Right kidney (tissue), 1 donor: Measurements from ENCODE around the gene PRKAB1.

Experiments used
- DNase-seq: peaks from one replicate; pipeline ENCODE4 v3.0.0-alpha.2; 2016

The PRKAB1 gene

DNA sequence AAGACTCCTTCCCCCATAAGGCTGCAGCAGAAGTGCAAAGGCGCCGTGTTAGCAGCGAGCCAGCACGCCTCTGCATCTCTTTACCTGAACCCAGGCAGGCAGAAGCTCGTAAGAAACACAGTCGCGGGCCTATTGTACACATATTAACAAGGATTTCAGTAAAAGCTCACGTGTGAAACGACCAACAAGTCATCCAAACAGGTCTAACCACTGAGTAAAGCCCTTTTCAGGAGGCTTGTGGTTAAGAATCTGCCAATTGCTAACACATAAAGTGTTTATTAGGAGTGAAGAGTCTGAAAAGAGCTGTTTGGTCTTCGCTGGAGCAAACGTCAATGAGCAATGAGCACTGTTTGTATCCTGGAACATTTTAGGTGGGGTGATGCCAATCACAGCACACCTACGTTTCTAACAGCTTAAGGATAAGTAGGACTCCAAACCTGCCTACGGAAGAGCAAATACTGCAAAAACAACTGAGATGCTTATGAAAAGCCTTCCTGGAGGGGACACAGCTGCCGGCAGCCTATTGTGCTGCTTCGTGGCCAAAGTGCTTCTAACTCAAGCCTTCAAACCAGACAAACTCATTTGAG, 43.1 kb downstream of the PRKAB1 start:
- DNase-seq: no peak

DNA sequence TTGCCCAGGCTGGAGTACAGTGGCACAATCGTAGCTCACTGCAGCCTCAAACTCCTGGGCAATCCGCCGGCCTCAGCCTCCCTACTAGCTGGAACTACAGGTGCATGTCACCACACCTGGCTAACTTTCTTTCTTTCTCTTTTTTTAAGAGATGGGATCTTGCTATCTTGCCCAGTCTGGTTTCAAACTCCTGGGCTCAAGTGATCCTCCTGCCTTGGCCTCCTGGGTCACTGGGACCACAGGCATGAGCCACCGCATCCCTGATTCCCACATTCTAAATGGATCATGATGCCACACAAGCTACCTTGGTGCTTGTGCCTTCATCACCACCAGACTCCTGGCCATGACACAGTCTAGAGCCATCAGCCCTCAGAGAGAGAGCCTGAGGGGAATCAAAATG, 43.8 kb downstream of the PRKAB1 start:
- DNase-seq: no peak

DNA sequence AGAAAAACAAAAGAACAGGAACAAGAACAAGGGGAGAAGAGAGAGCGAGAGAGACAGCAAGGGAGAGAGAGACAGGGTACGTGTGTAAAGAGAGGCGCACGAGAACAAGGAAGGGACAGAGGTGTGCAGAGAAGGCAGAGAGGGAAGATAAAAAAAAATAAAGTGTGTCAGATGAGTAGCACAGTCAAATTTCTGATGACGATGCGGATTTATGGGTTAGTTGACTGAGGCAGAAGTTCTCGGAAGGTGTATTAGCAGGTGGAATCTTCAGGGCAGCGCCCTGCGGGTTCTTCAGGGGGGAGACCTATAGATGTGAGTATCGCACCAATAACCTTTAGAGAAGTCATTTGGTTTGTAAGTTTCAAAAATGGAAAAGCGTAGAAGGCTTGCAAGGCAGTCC, 44.8 kb downstream of the PRKAB1 start:
- DNase-seq: no peak

GRCh38 chr12:119713551-119714031, 45.7 kb downstream of the PRKAB1 start:
- DNase-seq: no peak

- DNase-seq: no peak
Observed at GRCh38 chr12:119714614-119715267, 46.8 kb downstream of the PRKAB1 start.

DNA sequence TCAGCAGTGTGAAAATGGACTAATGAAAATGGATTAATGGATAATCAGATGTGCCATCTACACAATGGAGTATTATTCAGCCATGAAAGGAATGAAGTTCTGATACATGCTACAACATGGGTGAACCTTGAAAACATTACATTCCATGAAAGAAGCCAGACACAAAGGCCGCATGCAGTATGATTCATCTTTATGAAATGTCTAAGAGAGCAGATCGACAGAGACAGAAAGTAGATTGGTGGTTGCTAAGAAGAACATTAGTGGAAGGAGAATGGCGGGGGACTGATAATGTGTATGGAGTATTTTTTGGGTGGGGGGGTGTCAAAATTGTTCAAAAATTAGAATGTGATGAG, 47.3 kb downstream of the PRKAB1 start:
- no peak for DNase-seq

DNA sequence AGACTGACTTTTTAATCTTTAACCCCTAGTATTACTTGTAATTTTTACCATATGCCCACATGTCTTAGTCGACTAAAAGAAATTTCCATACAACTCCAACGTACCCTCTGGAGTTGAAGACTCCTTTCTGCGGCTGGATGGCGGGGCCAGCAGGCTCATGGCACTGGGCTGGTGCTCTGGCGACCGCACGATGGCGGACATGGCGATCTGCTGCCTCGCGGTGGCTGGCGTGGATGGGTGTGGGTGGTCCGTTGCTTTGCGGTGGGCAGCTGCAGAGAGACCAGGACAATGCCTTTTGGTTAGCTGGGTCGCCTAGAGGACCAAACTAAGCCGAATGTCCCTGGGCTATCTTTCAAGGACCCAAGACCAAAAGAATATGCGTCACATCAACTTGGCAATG, 50.2 kb downstream of the PRKAB1 start:
- DNase-seq: no peak

GRCh38 chr12:119720349-119720748, 52.4 kb downstream of the PRKAB1 start:
- DNase-seq: no peak

DNA sequence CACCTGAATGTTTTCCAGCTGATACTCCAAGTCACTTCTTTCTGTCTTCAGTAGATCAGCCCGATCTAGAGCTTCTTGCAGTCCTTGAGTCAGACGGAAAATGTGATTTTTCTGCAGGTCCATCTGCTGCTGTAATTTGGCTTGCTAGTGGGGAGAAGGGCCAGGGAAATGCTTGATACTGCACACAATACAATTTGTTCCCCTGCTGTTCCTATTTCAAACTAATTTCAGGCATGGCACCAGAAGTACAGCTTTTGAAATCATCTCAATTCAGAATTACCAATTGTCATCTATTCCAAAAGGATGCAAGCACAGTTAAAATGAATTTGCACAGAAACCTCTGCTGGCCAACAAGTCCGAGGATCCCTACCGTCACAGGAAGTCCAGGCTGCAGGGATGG, 53.4 kb downstream of the PRKAB1 start:
- no peak for DNase-seq

DNA sequence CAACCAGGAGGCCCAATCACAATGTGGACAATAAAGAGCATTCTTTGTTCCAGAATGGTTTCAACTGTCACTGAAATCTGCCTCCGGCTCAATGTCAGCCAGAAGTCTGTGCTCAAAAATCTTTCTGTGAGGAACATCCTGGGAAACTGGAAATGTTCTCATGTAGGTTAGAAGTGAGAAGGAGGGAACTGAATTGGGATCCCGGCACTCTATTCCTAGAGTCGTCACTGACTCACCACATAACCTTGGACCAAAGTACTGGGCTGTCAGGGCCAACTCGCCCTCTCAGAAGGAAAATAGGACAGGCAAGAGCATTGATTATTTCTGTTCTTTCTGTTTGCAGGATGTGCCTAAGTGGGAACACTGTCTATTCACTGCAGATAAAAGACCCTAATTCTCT, 57.6 kb downstream of the PRKAB1 start:
- DNase-seq: no peak

- no peak for DNase-seq
Observed at GRCh38 chr12:119727600-119728443, 59.9 kb downstream of the PRKAB1 start.

DNA sequence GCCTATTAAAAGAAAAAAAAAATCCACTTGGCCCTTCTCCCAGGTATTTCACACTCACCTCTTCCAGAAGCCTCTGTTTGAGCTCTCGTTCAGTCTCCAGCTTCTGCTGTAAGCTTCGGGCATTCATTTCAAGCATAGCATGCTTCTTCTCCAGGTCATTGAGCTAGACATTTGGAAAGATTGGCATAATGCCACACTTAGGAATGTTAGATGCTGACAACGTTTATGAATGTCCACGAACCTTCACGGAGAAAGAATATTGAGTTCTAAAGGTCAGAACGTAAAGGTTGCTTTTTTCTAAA, 60.5 kb downstream of the PRKAB1 start:
- no peak for DNase-seq

DNA sequence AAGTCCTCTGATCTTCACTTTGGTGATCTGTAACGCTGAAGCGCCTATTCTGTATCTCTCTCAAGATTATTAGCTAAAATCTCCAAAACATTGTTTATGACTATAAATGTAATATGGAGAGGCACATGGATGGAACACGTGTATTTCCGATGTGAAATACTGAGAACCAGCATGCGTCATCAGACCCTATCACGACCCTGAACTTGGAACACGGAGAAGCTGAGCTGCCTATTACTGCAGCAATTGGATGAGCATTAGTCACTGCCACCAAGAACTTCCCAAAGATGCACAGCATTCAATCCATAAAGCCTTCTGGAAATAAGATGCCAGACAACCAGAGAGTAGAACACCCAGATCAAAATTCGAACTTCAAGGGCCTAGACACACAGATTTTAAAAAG, 61.9 kb downstream of the PRKAB1 start:
- no peak for DNase-seq

DNA sequence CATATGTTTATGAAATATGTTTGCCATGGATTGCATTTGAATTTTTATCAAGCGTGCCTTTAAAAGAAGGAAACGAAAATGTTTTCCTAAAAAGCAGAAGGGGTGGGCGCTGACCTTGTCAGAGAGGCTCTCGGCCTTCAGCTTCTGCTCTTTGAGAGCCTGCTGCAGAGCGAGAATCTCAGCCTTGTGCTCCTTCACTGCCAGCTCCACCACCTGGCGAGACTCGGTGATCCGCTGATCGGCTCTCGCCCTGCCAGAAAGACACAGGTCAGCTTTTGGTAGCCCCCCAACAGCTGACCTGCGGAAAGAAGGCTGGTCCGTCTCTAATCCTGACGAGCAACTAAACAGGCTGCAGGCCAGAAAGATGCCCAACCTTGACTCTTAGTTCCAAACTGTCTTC, 62.4 kb downstream of the PRKAB1 start:
- no peak for DNase-seq
